ENCODE measurements around the gene SLC38A10. TPM values are rescaled to one million over a fixed set of nuclear protein-coding genes. Genes with fewer than 3 reads are reported as not detected.

The SLC38A10 gene
- total and polyA plus RNA-seq, 2 of the 13 experiments (the other 11 are each of a cell fraction or from before 2014, with no cell fraction given): 23.4 to 55.8 TPM

GRCh38 chr17:81253358-81254131 lies 41.6 kb downstream of the SLC38A10 start:
- peak overlapping the region; percentile 41 for H3K4me2 ChIP-seq (ENCODE audit: low read depth, low read length)
- CTCF ChIA-PET (ENCODE audit: low intra/inter-chr PET ratio, low total read pairs): interaction anchor here (0.9 to 2.1 kb wide), 4 partner anchors 231 to 348 kb away, joined by 3 to 17 read pairs (median 10); no protein-coding TSS in a partner anchor
- FAIRE-seq (peak; percentile 86), ATAC-seq (peak; percentile 41), DNase-seq (ENCODE audit: low spot score) (no peak)
- no peaks in the 10 kb centered on the region for H3K9me3 ChIP-seq (ENCODE audit: low read length)
- in situ Hi-C loops (cut with HindIII; ENCODE audit: extremely low pct_ligation_motif_present, low pct_unique_long_range_greater_than_20kb) (no loop called here), intact Hi-C loops (cut with micrococcal nuclease; ENCODE audit: unreplicated experiment) (loop anchor here (1.0 to 2.0 kb wide), 3 partner anchors 231 to 348 kb away; no protein-coding TSS in a partner anchor)
- no TSS peak for BruUV-seq (replicated peaks)
- H3K9ac ChIP-seq (ENCODE audit: insufficient read depth, low read depth, low read length): no peak overlapping the region
- H4K20me1 ChIP-seq (ENCODE audit: insufficient read depth, low read length): peaks cover 4% of the 10 kb centered on the region; the same call in 1 of the 2 replicates
- no peak overlapping the region for H3K27ac ChIP-seq (ENCODE audit: extremely low read length, insufficient read depth, low read length)
- 70% methylated on average over 19 of the region's 19 CpGs for WGBS (ENCODE audit: low lambda C conversion rate)
- H3K4me3 ChIP-seq (replicated peaks in 1 of 3; ENCODE audit: insufficient read depth in 1 of 3, low read depth in 2 of 3, low read length in 3 of 3): no peak overlapping the region
- peaks cover 17 to 31% of the 10 kb centered on the region in 2 experiments for H3K36me3 ChIP-seq (replicated peaks in 1 of 2; ENCODE audit: control insufficient read depth in 1 of 2, insufficient read depth in 2 of 2, low read length in 2 of 2)
- H2AFZ ChIP-seq (ENCODE audit: low read length): no peak overlapping the region
- H3K79me2 ChIP-seq (ENCODE audit: insufficient read depth, low read length): no peaks in the 10 kb centered on the region
- POLR2A ChIA-PET: no interaction called here
- H3K4me1 ChIP-seq (ENCODE audit: insufficient read depth, low read length): peaks cover 26% of the 10 kb centered on the region
- no peaks in the 10 kb centered on the region for H3K27me3 ChIP-seq (ENCODE audit: control insufficient read depth in 1 of 2, insufficient read depth in 2 of 2, low read length in 2 of 2)
- 0 out of 2 replicates have a peak, but pooled peaks have one; percentile 46 for TF ChIP-seq ZNF780A (CRISPR knock-in tag; IDR thresholded peaks at IDR 0.05)
- TF ChIP-seq MAZ (IDR thresholded peaks at IDR 0.05; ENCODE audit: borderline replicate concordance, low read depth, low read length): no peak
- TF ChIP-seq MAZ (CRISPR knock-in tag; IDR thresholded peaks at IDR 0.05; ENCODE audit: low read depth): peak; percentile 35; the same call in 1 of the 2 replicates
- 0 out of 2 replicates have a peak, but pooled peaks have one; percentile 53 for TF ChIP-seq ZNF589 (CRISPR knock-in tag; conservative IDR thresholded peaks at IDR 0.05)
- peak; percentile 34; the same call in 1 of the 2 replicates for TF ChIP-seq SALL1 (CRISPR knock-in tag; IDR thresholded peaks at IDR 0.05)
- peak; percentile 34; the same call in 1 of the 2 replicates for TF ChIP-seq MTA1 (CRISPR knock-in tag; IDR thresholded peaks at IDR 0.05; ENCODE audit: borderline replicate concordance)
- TF ChIP-seq ZNF251 (CRISPR knock-in tag; IDR thresholded peaks at IDR 0.05): no peak
- TF ChIP-seq TOPORS (CRISPR knock-in tag; IDR thresholded peaks at IDR 0.05): no peak
- 0 out of 2 replicates have a peak, but pooled peaks have one; percentile 51 for TF ChIP-seq FUBP1 (CRISPR knock-in tag; IDR thresholded peaks at IDR 0.05; ENCODE audit: borderline replicate concordance)
- TF ChIP-seq HOXA9 (CRISPR knock-in tag; IDR thresholded peaks at IDR 0.05; ENCODE audit: borderline replicate concordance): peak; percentile 61; the same call in 1 of the 2 replicates
- peak; percentile 29; the same call in 1 of the 2 replicates for TF ChIP-seq RAD51 (IDR thresholded peaks at IDR 0.05; ENCODE audit: borderline replicate concordance)
- TF ChIP-seq ZFP90 (CRISPR knock-in tag; IDR thresholded peaks at IDR 0.05; ENCODE audit: borderline replicate concordance): 0 out of 2 replicates have a peak, but pooled peaks have one; percentile 25
- TF ChIP-seq ZNF329 (CRISPR knock-in tag; IDR thresholded peaks at IDR 0.05; ENCODE audit: low read depth): peak; percentile 23; the same call in 1 of the 2 replicates
- TF ChIP-seq GLMP (CRISPR knock-in tag; IDR thresholded peaks at IDR 0.05; ENCODE audit: borderline replicate concordance): 0 out of 2 replicates have a peak, but pooled peaks have one; percentile 64
- TF ChIP-seq ZC3H13 (CRISPR knock-in tag; IDR thresholded peaks at IDR 0.05): peak; percentile 37; the same call in 1 of the 2 replicates
- TF ChIP-seq AKAP8 (CRISPR knock-in tag; IDR thresholded peaks at IDR 0.05): peak; percentile 69; the same call in 1 of the 2 replicates
- peak; percentile 65; the same call in 1 of the 2 replicates for TF ChIP-seq TRIM22 (IDR thresholded peaks at IDR 0.05)
- TF ChIP-seq PHF20 (CRISPR knock-in tag; IDR thresholded peaks at IDR 0.05): peak; percentile 27; the same call in 1 of the 2 replicates

Data from HepG2 (cell line).